B cell (primary cell): ENCODE data around the gene KCNC4. TPM values are rescaled to one million over a fixed set of nuclear protein-coding genes. Genes with fewer than 3 reads are reported as not detected.

Experiments
- ATAC-seq: fragments of 200-7000 bp; cut with Tn5 transposase; one replicate; pipeline ENCODE4 v1.10.0; 2021; ENCODE audit warnings: low read depth, mild to moderate bottlenecking, moderate number of reproducible peaks, moderate library complexity
- CTCF ChIA-PET: fragments of 350-600 bp; sonication (Branson Sonifier 250); formaldehyde crosslinking; loops from one replicate; lab custom pipeline; 2021; ENCODE audit warnings: antibody characterized with exemption, inconsistent platforms; lab: Charles Lee
- POLR2A ChIA-PET: fragments of 350-600 bp; sonication (Branson Sonifier 250); formaldehyde crosslinking; loops from one replicate; lab custom pipeline; 2021; ENCODE audit warnings: antibody characterized with exemption; lab: Charles Lee
- DNase-seq: peaks from one replicate; pipeline ENCODE4 v3.0.0; 2013
- H2AFZ ChIP-seq: 2 replicates; pipeline ENCODE4 v1.6.1; 2012; ENCODE audit warnings: mild to moderate bottlenecking, low read depth, low read length; ENCODE audit not compliant: insufficient read depth, poor library complexity, severe bottlenecking
- H3K27ac ChIP-seq, 2 donors: 1 replicate in 1 of 2; 2 replicates in 1 of 2; pipeline ENCODE4 v1.5.1; 2012 to 2013; ENCODE audit warnings: low read length in 2 of 2, mild to moderate bottlenecking in 2 of 2, moderate library complexity in 1 of 2
- H3K27me3 ChIP-seq, 4 experiments: fragments of 200-600 bp in 1 of 4; sonication (generic) in 1 of 4; replicated peaks in 1 of 4; 1 replicate in 2 of 4; 2 replicates in 2 of 4; pipeline versions ENCODE4 v1.6.1 to v1.7.0; 2013 to 2016; ENCODE audit warnings: low read length in 3 of 4, mild to moderate bottlenecking in 2 of 4, mixed read lengths in 1 of 4, moderate library complexity in 1 of 4; ENCODE audit not compliant: insufficient read depth in 4 of 4, control insufficient read depth in 3 of 4; ENCODE audit errors: control extremely low read depth in 1 of 4
- H3K36me3 ChIP-seq, 2 experiments: replicated peaks in 1 of 2; 1 replicate in 1 of 2; 2 replicates in 1 of 2; pipeline versions ENCODE4 v1.6.1 to v1.7.1; 2013; ENCODE audit warnings: low read length in 1 of 2; ENCODE audit not compliant: insufficient read depth in 2 of 2, control insufficient read depth in 1 of 2; ENCODE audit errors: control extremely low read depth in 1 of 2, extremely low read depth in 1 of 2
- H3K4me1 ChIP-seq, 2 donors: fragments of 200-600 bp in 1 of 2; sonication (generic) in 1 of 2; 1 replicate in 1 of 2; 2 replicates in 1 of 2; pipeline versions ENCODE4 v1.5.1 to v1.6.1; 2013 to 2017; ENCODE audit warnings: low read length in 2 of 2; ENCODE audit not compliant: control insufficient read depth in 2 of 2, insufficient read depth in 2 of 2
- H3K4me2 ChIP-seq: replicated peaks from 2 replicates; pipeline ENCODE3; 2012; ENCODE audit warnings: mild to moderate bottlenecking, low read depth, low read length; ENCODE audit not compliant: poor library complexity, severe bottlenecking
- H3K4me3 ChIP-seq, 5 experiments: fragments of 200-600 bp in 1 of 5; sonication (generic) in 1 of 5; 1 replicate in 3 of 5; 2 replicates in 2 of 5; pipeline versions ENCODE4 v1.5.1 to v1.7.0; 2011 to 2016; ENCODE audit warnings: low read length in 4 of 5, mild to moderate bottlenecking in 4 of 5, low read depth in 2 of 5, control low read depth in 1 of 5, moderate library complexity in 1 of 5; ENCODE audit not compliant: insufficient read depth in 1 of 5; ENCODE audit errors: control extremely low read depth in 1 of 5, extremely low read depth in 1 of 5
- H3K79me2 ChIP-seq: fragments of 200-600 bp; sonication (generic); one replicate; pipeline ENCODE4 v1.6.0; 2016; ENCODE audit warnings: low read length; ENCODE audit not compliant: control insufficient read depth, insufficient read depth
- H3K9ac ChIP-seq: fragments of 200-600 bp; sonication (generic); 2 replicates; pipeline ENCODE4 v1.6.1; 2017; ENCODE audit warnings: mild to moderate bottlenecking, low read length, moderate library complexity
- H3K9me3 ChIP-seq, 3 donors: one replicate each; pipeline versions ENCODE4 v1.6.1 to v1.7.1; 2013; ENCODE audit warnings: low read length in 2 of 3; ENCODE audit not compliant: control insufficient read depth in 2 of 3, insufficient read depth in 1 of 3; ENCODE audit errors: control extremely low read depth in 1 of 3
- H4K20me1 ChIP-seq: 2 replicates; pipeline ENCODE4 v1.6.0; 2012; ENCODE audit warnings: mild to moderate bottlenecking, low read length; ENCODE audit not compliant: insufficient read depth, control insufficient read depth, poor library complexity, severe bottlenecking
- H3K27ac Mint-ChIP-seq: one replicate; pipeline ENCODE4 v1.8.0; 2021; ENCODE audit warnings: mixed read lengths
- H3K27me3 Mint-ChIP-seq: one replicate; pipeline ENCODE4 v1.8.0; 2021; ENCODE audit warnings: mixed read lengths
- H3K4me1 Mint-ChIP-seq: one replicate; pipeline ENCODE4 v1.8.0; 2021; ENCODE audit warnings: mixed read lengths
- H3K4me3 Mint-ChIP-seq: one replicate; pipeline ENCODE4 v1.8.0; 2021; ENCODE audit warnings: mixed read lengths
- H3K9me3 Mint-ChIP-seq: one replicate; pipeline ENCODE4 v1.8.0; 2022; ENCODE audit warnings: mixed read lengths; ENCODE audit not compliant: insufficient read depth
- CTCF ChIP-seq: fragments of 200-600 bp; IDR thresholded peaks from one replicate; pipeline ENCODE4 v1.8.0; 2022; ENCODE audit warnings: antibody characterized with exemption, mild to moderate bottlenecking
- EZH2 ChIP-seq: IDR thresholded peaks from 2 replicates; pipeline ENCODE4 v1.6.1; 2012; ENCODE audit warnings: borderline replicate concordance, low read depth, mild to moderate bottlenecking, moderate library complexity, low read length; ENCODE audit not compliant: insufficient read depth, poor library complexity, severe bottlenecking
- WGBS: methylation state at CpG from one replicate; pipeline ENCODE4 v1.1.5; 2013; ENCODE audit warnings: missing lambda C conversion rate; ENCODE audit not compliant: insufficient coverage; 5-methylcytosine and 5-hydroxymethylcytosine counted together
- intact Hi-C: fragments of 100-400 bp; cut with micrococcal nuclease; formaldehyde crosslinking; loops from one replicate; pipeline ENCODE4 v1.10.0; 2022
- polyA plus RNA-seq: library from polyadenylated mRNA; depleted of rRNA; stranded (reverse); fragments of >200 nt; gene quantifications from 2 replicates; pipeline ENCODE4 v1.2.3, GENCODE V29; 2012
- total RNA-seq, 2 donors: library from RNA; stranded (reverse); fragments of 120-200 nt in 1 of 2; gene quantifications; 1 replicate in 1 of 2; 2 replicates in 1 of 2; pipeline versions ENCODE4 v1.2.3 to v1.2.4, GENCODE V29; 2013 to 2022

KCNC4 gene
- total and polyA plus RNA-seq, 2 donors (not counting 1 experiment from before 2014, with no cell fraction given) = 3.2 to 24.1 TPM

GRCh38 chr1:110211496-110212168, 1.5 kb downstream of the KCNC4 start:
- Histone ChIP-seq H2AFZ (peak overlapping the region; percentile 76), H3K27ac (no peak overlapping the region), H3K4me2 (peak overlapping the region; percentile 92), H3K27me3 (peaks cover 0 to 8% (median 0%) of the 10 kb centered on the region in 4 experiments), H3K4me1 (peaks cover 17 to 31% of the 10 kb centered on the region in 2 donors), H4K20me1 (peaks cover 6% of the 10 kb centered on the region), H3K9me3 (peaks cover 0 to 4% (median 0%) of the 10 kb centered on the region in 3 donors), H3K9ac (peak overlapping the region; percentile 74), H3K4me3 (peak overlapping the region; percentile 26 to 75 (median 66)), H3K79me2 (no peaks in the 10 kb centered on the region), H3K36me3 (no peaks in the 10 kb centered on the region)
- Mint-ChIP-seq H3K4me1 (peaks cover 43% of the 10 kb centered on the region), H3K27me3 (no peaks in the 10 kb centered on the region), H3K4me3 (peak overlapping the region; percentile 95), H3K27ac (peak overlapping the region; percentile 93), H3K9me3 (no peaks in the 10 kb centered on the region)
- POLR2A ChIA-PET = interaction anchor here (0.9 to 4.5 kb wide), 3 partner anchors 15 to 127 kb away, joined by 3 to 29 read pairs (median 4); partner anchors contain the start of gene RBM15
- TF ChIP-seq CTCF = no peak
- no peak for TF ChIP-seq EZH2
- DNase-seq (peak; percentile 80), ATAC-seq (no peak)
- CTCF ChIA-PET = interaction anchor here (0.8 to 24.7 kb wide), 10 partner anchors 8 to 285 kb away, joined by 3 to 838 read pairs (median 74); partner anchors contain the start of genes LAMTOR5, PROK1 and RBM15
- WGBS = 14% methylated on average over 76 of the region's 81 CpGs
- intact Hi-C loops = loop anchor here (2.0 kb wide), 1 partner anchor 31 kb away; no protein-coding TSS in a partner anchor
